Measurements from ENCODE around the gene MUC4.
"Not testable (repeated sequence)": the region's sequence is repeated elsewhere in the genome, so short reads cannot be mapped to it uniquely, and the experiment has no call there.

MUC4 gene

GRCh38 chr3:195737782-195738181 lies 73.9 kb downstream of the MUC4 start:
- not testable (repeated sequence) for DNase-seq (ENCODE audit: low read depth)

GRCh38 chr3:195736866-195737490 lies 74.8 kb downstream of the MUC4 start:
- DNase-seq (ENCODE audit: low read depth) = no peak

GRCh38 chr3:195735036-195735695 lies 76.6 kb downstream of the MUC4 start:
- no peak for DNase-seq (ENCODE audit: low read depth)

- DNase-seq (ENCODE audit: low read depth) = no peak
Measured at GRCh38 chr3:195732940-195733339, 78.8 kb downstream of the MUC4 start.

- DNase-seq (ENCODE audit: low read depth) = no peak
Measured at GRCh38 chr3:195731356-195731905, 80.3 kb downstream of the MUC4 start.

GRCh38 chr3:195729476-195730251 lies 82.1 kb downstream of the MUC4 start:
- no peak for DNase-seq (ENCODE audit: low read depth)

- DNase-seq (ENCODE audit: low read depth) = not testable (repeated sequence)
Measured at GRCh38 chr3:195728789-195729188, 82.9 kb downstream of the MUC4 start.

GRCh38 chr3:195727606-195728195 lies 84.0 kb downstream of the MUC4 start:
- DNase-seq (ENCODE audit: low read depth) = no peak

GRCh38 chr3:195725916-195726740 lies 85.6 kb downstream of the MUC4 start:
- not testable (repeated sequence) for DNase-seq (ENCODE audit: low read depth)

- DNase-seq (ENCODE audit: low read depth) = not testable (repeated sequence)
Measured at GRCh38 chr3:195724363-195724762, 87.4 kb downstream of the MUC4 start.

- not testable (repeated sequence) for DNase-seq (ENCODE audit: low read depth)
Measured at GRCh38 chr3:195722996-195723345, 88.8 kb downstream of the MUC4 start.

GRCh38 chr3:195722139-195722995 lies 89.4 kb downstream of the MUC4 start:
- DNase-seq (ENCODE audit: low read depth) = not testable (repeated sequence)

- DNase-seq (ENCODE audit: low read depth) = not testable (repeated sequence)
Measured at GRCh38 chr3:195720831-195721506, 90.8 kb downstream of the MUC4 start, which contains the start of gene MUC20. MUC20 (plus strand) TSS chr3:195720978; CDS start chr3:195721008, 30 bp downstream.

- DNase-seq (ENCODE audit: low read depth) = not testable (repeated sequence)
Measured at GRCh38 chr3:195719514-195720254, 92.0 kb downstream of the MUC4 start.

GRCh38 chr3:195718477-195718984 lies 93.2 kb downstream of the MUC4 start:
- DNase-seq (ENCODE audit: low read depth) = no peak

GRCh38 chr3:195717852-195718476 lies 93.8 kb downstream of the MUC4 start:
- no peak for DNase-seq (ENCODE audit: low read depth)

- no peak for DNase-seq (ENCODE audit: low read depth)
Measured at GRCh38 chr3:195717416-195717815, 94.3 kb downstream of the MUC4 start.

- DNase-seq (ENCODE audit: low read depth) = no peak
Measured at GRCh38 chr3:195715583-195716266, 96.0 kb downstream of the MUC4 start.
